HG02884 (cell line): ENCODE results near the gene NPC2.
"Not testable (repeated sequence)": the region's sequence is repeated elsewhere in the genome, so short reads cannot be mapped to it uniquely, and the experiment has no call there.

ENCODE experiments used
- ATAC-seq: cut with Tn5 transposase; IDR thresholded peaks from one replicate; pipeline ENCODE4 v1.9.1; 2021; ENCODE audit warnings: mild to moderate bottlenecking, moderate library complexity; ENCODE audit not compliant: unreplicated experiment

The NPC2 gene

DNA sequence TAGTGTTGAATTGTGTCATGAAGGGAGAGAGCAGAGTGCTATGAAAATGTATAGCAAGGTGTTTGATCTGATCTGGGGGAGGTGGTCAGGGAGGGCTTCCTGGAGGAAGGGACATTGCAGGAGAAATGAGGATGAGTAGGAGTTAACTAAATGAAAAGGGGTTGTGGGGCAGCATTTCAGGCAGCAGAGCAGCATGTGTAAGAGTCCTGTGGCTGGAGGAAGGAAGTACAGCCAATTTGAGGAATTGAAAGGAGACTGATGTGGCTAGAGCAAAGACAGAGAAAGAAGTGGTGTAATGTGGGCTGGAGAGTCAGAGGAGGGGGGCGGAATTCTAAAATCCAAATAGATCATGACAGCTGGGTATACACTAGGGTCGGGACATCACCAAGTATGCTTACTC lies 20.5 kb downstream of the NPC2 start:
- no peak for ATAC-seq

DNA sequence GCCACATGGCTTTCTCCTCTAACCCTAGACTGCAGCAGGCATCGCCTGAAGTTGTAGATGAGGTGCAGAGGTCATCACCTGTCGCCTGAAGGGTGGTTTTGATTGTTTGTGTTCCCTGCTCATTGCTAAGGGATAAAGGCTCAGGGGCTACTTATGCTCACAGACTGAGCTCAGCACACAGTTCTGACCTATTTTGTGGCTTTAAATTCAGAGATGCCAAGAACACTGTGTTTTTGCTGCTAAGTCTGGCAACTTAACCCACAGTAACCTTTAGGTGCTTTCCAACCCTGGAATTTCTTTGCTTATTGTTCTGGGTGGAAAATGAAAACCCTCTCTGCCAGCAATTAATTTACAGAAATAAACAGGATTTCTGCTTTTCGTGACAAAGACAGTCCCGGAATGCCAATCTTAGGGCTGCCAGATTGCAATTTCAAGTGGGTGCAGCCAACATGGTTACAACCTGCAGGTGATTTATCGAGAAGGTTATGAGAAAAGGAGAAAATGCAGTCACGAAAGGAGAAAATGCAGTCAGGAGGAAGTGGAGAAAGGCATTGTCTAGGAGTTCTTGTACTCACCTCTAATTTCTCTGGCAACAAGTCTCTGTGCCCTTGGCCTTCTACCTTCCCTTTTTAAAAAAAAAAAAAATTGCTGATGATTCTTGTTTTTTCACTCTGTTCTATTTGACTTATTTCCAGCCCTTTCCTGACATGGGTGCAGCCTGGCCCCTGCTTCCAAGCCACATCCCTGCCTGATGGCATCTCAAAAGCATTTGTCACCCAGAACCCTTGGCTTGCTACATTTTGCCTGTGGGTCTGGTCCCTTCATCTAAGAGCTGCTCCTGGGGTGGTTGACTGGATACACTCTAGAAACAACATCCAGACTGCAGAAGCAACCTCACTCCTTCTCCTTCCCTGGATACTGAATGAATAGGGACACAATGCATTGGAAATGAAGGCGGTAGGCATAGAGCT lies 23.3 kb downstream of the NPC2 start:
- no peak for ATAC-seq

DNA sequence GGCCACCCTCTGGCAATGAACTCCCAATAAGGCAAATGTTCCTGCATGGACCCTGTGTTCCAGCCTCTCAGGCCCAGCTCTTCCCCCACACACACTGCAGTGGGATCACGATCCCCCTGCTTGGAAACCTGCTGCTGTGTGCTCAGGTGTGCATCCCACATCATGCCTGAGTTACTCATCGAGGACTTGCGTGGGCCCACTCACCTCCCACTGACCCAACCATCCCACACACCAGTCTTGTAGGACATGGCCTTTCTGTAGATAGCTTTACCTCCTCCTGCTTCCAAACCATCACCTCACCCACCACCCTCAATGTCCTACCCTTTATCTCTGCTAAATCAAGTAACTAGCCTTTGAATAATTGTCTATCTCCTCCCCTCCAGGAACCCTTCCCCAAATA lies 24.6 kb downstream of the NPC2 start:
- ATAC-seq = no peak

DNA sequence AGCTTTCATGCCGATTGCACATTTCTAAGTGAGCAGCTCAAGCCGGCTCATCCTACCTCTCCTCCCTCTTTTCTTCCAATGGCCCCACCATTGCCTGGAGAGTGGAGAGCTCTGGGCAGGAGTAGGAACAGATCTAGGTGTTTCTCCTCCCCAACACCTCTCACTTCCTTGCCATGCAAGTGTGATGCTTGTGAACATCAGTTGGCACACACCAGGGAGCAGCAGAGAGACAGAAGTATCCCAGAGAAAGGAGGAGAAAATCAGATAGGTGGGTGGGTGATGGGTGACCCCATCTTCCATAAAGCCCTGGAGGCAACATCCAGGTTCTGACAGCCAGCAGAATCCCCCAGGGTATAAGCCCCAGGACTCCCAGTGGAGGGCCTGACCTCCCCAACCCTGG lies 27.8 kb downstream of the NPC2 start:
- ATAC-seq = no peak

DNA sequence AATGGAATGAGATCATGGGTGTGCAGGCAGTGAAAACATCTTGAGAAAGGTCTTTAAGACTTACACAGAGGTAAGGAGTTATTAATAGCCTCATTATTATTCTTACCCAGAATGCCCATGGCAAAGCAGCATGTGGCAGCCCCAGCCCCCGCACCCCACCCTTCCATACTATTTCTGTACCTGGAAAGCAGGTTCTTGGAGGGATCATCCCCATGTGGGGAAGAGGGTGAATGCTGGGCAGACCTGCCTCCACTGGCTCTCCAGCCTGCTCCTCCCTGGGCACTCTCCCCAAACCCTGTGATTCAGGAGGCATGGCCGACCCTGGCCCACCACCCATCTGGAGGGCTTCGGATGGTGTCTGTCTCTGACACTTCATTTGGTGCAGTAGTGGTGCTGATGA lies 28.3 kb downstream of the NPC2 start:
- ATAC-seq = no peak

DNA sequence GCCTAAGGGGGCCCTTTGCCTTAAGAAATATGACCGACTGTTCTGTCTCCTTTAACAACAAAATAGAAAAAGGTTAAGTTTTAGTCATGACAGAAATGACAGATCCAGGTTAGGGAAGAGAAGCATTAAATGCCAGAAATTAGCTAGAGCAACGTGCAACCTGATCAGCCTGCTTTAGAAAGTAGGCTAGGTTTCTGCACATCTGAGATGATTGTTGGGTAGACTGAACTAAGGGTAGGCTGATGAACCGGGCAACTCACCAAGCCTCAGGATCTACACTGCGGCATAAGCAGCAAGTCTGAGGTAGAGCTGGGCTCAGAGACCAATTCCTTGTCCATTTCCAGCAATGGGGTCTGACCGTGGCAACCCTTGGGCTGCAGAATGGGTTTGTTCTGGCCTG lies 29.4 kb downstream of the NPC2 start:
- no peak for ATAC-seq

DNA sequence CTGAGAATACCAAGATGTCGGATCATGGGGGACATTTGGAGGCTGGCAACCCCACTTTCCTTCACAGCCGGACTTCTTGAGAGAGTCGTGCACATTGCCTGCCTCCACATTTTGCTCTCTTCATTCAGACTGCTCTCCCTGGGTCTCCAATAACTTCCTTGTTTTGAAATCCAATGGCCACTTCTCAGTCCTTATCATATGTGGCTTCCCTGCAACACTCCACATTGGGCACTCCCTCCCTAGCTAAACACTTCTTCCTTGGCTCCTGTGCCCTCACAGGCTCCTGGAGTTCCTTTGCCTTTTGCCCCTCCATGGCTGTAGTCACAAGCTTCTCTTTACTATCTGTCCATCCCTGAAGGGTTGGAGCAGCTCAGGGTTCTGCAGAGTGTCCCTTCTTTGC lies 30.1 kb downstream of the NPC2 start:
- no peak for ATAC-seq

DNA sequence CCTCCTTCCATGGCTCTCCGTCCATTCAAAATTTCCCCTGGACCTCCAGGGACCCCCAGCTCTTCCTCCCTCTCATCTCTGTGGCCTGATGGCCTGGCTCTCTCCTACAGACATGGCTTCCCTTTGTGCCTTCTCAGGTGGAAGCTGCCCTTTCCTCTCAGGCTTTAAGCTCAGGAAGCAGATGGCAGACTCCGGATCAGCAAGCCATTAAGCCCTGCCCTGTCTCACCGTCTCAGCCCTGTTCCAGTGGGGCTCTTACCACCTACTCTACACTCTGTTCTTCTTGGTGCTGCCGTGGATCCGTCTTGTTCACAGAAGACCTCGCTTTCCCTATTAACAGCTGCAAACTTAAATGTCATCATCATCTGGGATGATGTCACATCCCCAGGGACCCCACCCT lies 33.1 kb downstream of the NPC2 start:
- ATAC-seq = no peak

DNA sequence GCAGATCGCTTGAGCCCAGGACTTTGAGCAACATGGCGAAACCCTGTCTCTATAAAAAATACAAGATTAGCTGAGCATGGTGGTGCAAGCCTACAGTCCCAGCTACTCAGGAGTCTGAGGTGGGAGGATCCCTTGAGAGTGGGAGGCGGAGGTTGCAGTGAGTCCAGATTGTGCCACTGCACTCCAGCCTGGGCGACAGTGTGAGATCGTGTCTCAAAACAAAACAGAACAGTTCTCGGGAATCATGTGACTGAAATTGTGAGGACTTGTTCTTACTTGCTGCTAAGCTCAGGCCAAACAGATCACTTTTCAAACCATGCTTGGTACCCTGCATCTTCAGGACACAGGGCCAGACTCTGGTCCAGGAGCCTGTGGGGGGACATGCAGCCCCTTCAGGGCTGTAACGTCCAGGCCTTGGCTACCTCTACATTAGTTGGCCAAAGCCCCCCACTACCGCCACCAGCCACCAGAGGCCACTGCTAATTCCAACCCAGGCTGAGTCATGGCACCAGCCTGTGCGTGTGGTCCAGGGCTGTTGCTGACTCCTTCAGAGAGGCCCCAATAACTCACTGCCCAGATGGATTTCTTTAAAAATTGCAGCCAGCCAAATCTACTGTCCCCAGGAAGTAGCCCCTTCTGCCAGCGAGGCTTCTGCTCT lies 33.7 kb downstream of the NPC2 start:
- ATAC-seq = peak; percentile 48

DNA sequence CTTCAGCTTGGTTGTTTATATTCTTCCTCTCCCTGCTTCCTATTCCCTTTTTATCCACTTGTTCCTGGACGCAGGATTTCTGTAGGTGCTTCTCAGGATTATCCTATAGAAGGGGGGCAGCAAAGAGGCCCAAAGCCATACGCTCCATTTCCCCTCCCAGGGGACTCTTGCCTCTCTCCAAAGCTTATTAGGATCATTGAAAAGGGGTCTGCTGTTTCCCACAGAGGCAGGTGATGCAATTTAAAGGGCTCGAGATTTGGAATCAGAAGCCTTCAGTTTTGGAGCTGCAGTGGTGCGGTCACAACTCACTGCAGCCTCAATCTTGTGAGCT lies 35.6 kb downstream of the NPC2 start:
- ATAC-seq = no peak

DNA sequence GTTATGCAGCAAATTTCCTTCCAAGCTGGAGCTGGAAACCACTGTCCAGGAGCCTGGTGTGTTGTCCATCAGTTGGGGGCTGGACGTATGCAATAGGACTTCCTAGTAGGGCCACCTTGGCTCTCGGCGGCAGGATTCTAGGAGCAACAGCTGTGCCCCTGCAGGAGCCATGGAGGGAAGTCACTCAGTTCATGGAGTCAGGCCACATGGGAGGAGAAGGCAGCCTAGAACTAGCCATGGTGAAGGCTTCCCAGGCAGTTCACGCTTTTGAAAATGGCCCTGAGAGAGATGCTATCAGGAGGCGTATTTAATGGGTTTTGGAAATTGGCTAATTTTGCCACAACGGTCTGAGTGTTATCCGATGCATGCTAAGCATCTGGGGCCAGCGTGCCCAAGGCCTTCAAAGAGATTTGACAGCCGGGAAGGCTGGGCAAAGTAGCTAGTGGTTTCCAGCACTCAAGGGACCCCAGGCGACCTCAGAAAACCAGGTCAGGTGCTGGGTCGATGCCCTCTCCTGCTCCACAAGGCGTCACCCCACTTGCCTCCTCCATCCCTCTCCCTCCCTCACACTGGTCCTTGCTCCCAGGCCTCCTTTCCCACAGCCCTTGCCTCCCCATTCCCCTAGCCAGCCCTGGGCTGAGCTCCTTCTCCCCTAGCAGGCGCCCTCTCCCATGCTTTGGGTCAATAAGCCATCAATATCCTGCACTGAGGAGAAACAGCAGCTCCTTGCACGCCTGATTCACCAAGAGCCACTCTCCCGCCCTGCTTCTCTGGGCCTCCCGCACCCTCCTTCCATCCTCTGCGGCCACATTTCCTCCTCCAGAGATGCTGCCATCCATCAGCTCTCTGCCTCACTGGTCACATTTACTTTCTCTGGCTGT lies 36.2 kb downstream of the NPC2 start:
- no peak for ATAC-seq

DNA sequence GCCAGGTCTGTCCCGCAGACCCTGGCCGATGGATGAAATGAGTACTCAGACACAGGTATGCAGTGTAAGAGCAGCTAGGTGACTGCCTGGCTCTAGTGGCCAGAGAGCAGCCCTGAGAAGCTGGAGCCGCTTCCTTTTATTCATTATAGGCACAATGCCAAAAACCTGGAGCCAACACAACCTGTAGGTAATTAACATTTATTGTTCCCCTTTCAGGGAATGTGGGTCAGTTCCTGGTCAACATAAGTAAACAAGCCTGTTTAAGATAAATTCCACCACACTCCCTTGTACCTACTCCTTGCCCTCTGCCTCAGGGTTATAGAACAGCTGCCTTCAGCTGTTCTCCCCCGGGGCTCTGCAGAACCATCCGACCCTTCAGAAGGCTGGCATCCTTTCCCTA lies 38.7 kb downstream of the NPC2 start:
- not testable (repeated sequence) for ATAC-seq

DNA sequence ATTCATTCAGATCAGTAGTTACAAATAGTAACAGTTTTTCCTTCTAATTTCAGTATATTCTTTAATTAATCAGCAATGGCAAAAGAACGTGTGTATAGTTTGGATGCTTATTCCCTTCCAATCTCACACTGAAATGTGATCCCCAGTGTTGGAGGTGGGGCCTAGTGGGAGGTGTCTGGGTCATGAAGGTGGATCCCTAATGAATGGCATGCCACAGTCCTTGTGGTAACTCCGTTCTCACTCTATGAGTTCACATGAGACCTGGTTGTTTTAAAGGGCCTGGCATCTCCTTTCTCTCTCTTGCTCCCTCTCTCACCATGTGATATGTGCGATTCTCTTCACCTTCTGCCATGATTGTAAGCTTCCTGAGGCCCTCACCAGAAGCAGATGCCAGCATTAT lies 48.2 kb downstream of the NPC2 start:
- no peak for ATAC-seq

DNA sequence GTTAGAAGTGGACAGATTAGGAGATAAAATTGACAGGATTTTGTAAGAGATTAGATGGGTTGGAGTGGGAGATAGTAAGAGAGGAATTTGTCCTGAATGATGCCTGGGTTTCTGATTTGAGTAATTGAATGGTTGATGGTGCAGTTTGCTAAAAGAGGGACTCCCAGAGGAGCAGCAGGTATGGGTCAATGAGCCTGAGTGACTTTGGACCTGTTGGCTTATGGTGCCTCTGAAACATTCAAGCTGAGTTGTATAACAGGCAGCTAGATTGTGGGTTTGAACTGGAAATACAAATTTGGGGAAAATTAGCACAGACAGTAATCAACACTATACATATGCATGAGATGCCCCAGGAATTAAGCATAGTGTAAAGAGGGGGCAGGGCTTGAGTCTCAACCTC lies 50.3 kb downstream of the NPC2 start:
- ATAC-seq = no peak

DNA sequence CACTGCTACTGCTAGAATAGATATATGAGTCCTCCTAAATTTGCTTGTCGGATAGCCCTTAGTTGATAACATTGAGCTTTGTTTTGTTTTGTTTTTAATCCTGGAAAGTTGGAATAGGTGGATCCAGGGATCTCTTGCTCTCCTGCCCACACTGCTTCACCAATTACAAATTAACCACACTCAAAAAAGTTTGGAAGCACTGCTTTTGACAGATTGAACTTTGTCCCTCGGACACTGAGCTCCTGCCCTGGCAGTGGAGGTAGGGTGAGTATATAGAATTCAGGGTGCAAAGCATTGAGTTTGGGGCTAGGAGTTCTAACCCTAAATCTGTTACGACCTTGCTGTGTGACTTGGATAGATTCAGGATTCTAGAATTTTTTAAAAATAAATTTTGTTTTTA lies 52.0 kb downstream of the NPC2 start:
- no peak for ATAC-seq

DNA sequence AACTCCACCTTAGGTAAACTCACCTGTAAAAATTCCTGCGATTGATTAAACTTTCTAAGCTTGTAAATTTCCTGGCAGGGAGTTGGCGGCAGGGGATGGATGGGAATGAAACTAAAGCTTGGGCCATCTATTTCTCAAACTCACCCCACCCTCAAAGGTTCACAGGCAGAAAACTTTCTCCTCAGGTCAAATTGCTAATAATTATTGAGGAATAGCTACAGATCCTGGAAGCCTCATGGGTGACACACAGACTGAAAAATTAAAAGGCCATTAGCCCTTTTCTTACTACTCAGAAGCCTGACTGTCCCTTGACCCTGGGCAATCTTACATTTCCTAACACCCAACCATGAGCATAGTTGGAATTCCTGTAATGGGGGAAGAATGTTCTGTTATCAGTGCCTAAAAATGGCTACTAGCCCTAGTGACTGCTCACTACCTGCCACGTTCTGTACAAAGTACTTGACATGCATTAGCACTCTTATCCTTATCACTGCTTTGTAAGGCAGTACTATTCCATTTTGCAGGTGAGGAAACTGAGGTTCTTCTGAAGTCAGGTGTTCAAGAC lies 54.7 kb downstream of the NPC2 start:
- no peak for ATAC-seq

DNA sequence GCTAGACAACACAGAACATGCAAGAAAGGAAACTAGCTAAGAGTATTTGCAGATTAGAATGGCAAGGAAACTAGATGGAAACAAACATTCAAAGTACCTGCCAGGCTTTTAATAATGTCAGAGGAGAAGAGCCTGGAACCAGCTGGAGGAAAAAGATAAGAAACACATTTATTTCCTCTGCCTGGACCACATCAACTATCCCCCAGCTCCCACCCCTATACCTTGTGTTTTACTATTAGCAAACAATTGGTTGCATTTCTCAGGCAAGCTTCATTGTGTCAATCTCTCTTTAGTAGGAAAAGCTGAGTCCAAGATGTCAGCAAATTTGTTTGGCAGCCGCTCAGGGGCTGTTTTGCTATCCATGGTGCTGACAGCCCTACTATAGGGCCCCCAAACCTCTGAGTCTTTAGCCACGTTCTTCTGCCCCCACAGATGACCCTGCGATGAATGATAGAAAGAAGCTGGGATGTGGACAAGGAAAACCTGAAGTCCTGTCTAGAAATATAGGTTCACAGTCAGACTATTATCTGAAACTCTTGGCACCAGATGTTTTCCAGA lies 55.5 kb downstream of the NPC2 start:
- ATAC-seq = no peak

DNA sequence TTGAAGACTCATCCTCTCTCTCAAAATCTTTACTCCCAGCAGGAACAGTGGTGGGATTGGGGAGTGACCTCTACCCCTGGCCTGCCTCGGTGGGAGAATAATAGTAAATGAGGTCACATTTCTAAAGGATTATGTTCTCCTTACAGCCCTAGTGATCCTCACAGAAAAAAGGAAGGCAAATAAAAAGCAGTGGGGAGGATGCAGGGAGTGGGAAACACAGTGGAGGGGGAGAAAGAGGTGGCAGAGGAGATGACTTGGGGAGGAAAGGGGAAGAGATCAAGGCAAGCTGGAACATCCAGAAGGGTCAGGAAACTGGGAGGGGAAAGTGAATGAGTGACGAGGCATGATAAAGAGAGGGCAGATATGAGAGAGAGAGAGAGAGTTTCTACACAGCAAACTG lies 58.8 kb downstream of the NPC2 start:
- no peak for ATAC-seq

DNA sequence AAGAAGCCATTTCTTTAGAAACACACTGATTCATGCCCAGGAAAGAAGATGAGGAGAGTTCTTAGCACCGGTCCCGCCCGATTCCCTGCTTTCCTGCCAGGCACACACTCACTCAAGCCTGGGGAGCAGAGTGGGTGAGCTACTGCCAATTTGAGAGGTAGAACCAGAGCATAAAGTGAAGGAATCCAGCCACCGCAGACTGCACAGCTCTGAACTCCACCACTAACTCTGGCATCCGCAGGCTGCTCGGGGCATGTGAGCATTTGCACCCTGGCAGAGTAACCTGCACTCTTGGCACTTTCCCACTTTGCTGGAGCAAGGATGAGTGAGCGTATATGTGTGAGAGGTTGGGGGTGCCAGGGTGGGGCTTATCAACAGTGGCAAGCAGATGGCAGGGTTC lies 63.1 kb downstream of the NPC2 start:
- no peak for ATAC-seq
